ENCODE measurements around the gene LHX2. TPM values are rescaled to one million over a fixed set of nuclear protein-coding genes. Genes with fewer than 3 reads are reported as not detected.

LHX2 gene
- total RNA-seq, 1 experiment from 2014 or later, result not detected

DNA sequence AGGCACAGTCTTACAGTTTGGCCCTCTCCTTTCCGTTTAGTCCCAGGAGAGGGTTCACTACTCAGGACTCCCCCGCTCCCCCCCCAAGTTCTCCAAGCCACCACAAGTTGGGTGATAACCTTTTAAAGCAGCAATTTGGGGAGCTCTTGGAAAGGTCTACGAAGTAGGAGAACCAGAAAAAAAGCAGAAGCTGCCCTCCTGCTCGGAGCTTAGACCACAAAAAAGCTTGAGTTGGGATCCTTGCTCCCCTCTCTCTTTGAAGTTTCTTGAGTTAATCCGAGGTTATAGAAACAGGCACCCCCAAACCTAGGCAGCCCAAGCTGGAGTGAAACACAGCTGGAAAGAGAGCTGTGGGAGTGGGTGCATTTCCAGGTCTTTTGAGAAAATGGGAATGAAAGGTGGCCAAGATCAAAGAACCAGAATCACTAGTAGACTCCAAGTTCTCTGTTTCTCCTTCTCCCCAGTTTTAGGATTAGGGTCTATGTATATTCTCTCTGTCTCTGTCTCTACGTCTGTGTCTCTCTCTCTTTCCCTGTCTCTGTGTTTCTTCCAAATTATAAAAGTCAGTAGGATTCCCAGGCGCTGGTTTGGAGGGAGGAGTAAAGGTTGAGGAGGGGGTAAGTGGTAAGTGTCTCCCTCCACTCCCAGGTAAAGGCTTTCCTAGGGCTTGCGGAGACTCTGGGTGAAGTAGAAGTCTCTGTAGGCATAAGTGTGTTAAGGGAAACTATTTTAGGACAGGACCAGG, 2.8 kb downstream of the LHX2 start:
- TF ChIP-seq, protein P1, sequence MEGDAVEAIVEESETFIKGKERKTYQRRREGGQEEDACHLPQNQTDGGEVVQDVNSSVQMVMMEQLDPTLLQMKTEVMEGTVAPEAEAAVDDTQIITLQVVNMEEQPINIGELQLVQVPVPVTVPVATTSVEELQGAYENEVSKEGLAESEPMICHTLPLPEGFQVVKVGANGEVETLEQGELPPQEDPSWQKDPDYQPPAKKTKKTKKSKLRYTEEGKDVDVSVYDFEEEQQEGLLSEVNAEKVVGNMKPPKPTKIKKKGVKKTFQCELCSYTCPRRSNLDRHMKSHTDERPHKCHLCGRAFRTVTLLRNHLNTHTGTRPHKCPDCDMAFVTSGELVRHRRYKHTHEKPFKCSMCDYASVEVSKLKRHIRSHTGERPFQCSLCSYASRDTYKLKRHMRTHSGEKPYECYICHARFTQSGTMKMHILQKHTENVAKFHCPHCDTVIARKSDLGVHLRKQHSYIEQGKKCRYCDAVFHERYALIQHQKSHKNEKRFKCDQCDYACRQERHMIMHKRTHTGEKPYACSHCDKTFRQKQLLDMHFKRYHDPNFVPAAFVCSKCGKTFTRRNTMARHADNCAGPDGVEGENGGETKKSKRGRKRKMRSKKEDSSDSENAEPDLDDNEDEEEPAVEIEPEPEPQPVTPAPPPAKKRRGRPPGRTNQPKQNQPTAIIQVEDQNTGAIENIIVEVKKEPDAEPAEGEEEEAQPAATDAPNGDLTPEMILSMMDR (IDR thresholded peaks at IDR 0.05; ENCODE audit: unreplicated experiment), result no peak
- Mint-ChIP-seq H3K4me1 (ENCODE audit: low read depth, unreplicated experiment) (peaks cover 21% of the 10 kb centered on the region), H3K9me3 (ENCODE audit: low read depth, unreplicated experiment) (no peaks in the 10 kb centered on the region), H3K36me3 (ENCODE audit: insufficient read depth, unreplicated experiment) (no peaks in the 10 kb centered on the region), H3K27me3 (ENCODE audit: unreplicated experiment) (peaks cover 82% of the 10 kb centered on the region), H3K4me3 (ENCODE audit: low read depth, unreplicated experiment) (no peak overlapping the region), H3K27ac (ENCODE audit: unreplicated experiment) (no peak overlapping the region)
- DNase-seq, result no peak
- CTCF ChIA-PET, result no interaction called here
- intact Hi-C loops (cut with micrococcal nuclease; ENCODE audit: unreplicated experiment), result no loop called here
- no TSS peak for BruUV-seq (replicated peaks)

DNA sequence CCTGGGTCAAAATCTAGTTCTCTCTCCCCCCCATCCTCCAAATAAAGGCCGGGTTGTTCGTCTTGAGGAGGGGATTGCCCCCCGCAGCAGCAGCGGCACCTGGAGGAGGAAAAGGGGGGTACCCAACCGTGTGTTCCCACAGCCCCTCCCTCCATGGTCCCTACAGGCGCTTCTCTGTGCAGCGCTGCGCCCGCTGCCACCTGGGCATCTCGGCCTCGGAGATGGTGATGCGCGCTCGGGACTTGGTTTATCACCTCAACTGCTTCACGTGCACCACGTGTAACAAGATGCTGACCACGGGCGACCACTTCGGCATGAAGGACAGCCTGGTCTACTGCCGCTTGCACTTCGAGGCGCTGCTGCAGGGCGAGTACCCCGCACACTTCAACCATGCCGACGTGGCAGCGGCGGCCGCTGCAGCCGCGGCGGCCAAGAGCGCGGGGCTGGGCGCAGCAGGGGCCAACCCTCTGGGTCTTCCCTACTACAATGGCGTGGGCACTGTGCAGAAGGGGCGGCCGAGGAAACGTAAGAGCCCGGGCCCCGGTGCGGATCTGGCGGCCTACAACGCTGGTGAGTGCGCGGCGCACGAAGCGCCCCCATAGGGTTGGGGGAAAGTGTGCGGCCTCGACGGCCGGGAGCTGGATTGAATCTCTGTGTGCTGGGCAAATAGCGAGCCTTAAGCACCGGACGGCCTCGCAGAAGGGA, 3.5 kb downstream of the LHX2 start:
- CTCF ChIA-PET, result no interaction called here
- H3K27me3 Mint-ChIP-seq (ENCODE audit: unreplicated experiment), result peaks cover 82% of the 10 kb centered on the region
- no peak overlapping the region for H3K4me3 Mint-ChIP-seq (ENCODE audit: low read depth, unreplicated experiment)
- H3K4me1 Mint-ChIP-seq (ENCODE audit: low read depth, unreplicated experiment), result peaks cover 21% of the 10 kb centered on the region
- BruUV-seq (replicated peaks), result no TSS peak
- TF ChIP-seq, protein P1 (IDR thresholded peaks at IDR 0.05; ENCODE audit: unreplicated experiment), result no peak
- H3K36me3 Mint-ChIP-seq (ENCODE audit: insufficient read depth, unreplicated experiment), result no peaks in the 10 kb centered on the region
- no peaks in the 10 kb centered on the region for H3K9me3 Mint-ChIP-seq (ENCODE audit: low read depth, unreplicated experiment)
- intact Hi-C loops (cut with micrococcal nuclease; ENCODE audit: unreplicated experiment), result no loop called here
- DNase-seq, result no peak
- no peak overlapping the region for H3K27ac Mint-ChIP-seq (ENCODE audit: unreplicated experiment)

DNA sequence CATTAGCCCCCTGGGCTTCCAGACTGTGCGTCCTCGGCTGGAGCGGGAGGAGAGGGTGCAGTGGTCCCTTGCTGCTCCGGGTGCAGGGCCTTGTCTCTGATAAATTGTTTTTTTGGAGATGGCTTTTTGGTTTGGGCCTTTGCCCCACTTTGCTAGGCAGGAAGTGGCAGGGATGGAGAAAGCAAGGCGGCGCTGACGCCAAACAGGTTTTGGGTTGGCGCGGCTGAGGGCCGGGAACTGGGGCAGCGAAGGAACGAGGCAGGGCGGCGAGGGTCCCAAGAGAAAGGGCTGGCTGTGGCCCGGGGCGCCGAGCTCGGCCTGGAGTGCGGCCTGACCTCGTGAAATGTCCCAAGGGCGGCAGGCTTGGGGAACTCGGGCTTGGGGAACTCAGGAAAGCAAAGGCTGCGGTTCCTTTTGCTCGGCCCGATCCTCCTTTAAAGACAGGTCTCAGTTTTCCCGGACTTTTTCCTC, 4.1 kb downstream of the LHX2 start:
- DNase-seq, result no peak
- TF ChIP-seq, protein P1 (IDR thresholded peaks at IDR 0.05; ENCODE audit: unreplicated experiment), result no peak
- H3K9me3 Mint-ChIP-seq (ENCODE audit: low read depth, unreplicated experiment), result no peaks in the 10 kb centered on the region
- no peak overlapping the region for H3K27ac Mint-ChIP-seq (ENCODE audit: unreplicated experiment)
- BruUV-seq (replicated peaks), result no TSS peak
- CTCF ChIA-PET, result no interaction called here
- intact Hi-C loops (cut with micrococcal nuclease; ENCODE audit: unreplicated experiment), result no loop called here
- peaks cover 82% of the 10 kb centered on the region for H3K27me3 Mint-ChIP-seq (ENCODE audit: unreplicated experiment)
- H3K4me1 Mint-ChIP-seq (ENCODE audit: low read depth, unreplicated experiment), result peaks cover 21% of the 10 kb centered on the region
- no peaks in the 10 kb centered on the region for H3K36me3 Mint-ChIP-seq (ENCODE audit: insufficient read depth, unreplicated experiment)
- no peak overlapping the region for H3K4me3 Mint-ChIP-seq (ENCODE audit: low read depth, unreplicated experiment)

DNA sequence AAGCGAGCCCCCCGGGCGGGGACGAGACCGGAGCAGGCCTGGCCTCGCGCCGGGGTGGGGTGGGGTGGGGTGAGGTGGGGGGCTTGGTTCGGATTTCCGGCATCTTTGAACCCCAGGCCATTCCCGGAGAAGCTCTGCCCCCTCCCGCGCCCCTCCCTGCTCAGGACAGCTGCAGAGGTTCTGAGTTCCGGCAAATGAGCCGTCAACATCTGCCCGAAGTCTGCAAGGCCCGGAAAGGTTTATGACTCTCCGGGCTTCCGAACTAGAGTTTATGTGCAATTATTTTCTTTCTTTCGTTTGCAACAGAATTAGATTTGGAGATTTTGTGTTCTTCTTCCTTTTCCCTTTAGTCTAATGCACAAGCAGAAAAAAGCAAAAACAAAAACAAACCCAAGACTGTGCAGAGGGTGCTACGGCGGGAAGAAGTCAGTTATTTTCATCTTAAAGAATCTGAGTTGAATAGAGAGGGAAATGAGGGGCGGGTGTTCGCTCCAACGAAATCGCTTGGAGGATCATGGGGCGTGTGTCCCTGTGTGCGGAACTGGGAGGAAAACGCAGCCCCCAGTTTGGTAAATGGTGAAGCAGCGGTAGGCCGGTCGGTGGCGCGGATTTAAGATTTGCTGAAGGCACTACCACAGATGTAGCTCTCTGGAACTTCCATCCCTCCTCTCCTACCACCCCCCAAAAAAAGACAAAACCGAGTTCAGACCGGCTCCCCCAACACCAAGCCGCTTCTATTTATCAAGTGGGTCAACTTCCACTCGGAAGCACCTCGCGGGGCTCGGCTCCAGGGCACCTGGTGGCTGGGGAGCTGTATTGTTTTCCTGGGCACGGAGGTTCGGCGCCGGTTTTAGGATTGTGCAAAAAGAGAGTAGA, 4.8 kb downstream of the LHX2 start:
- Mint-ChIP-seq H3K4me3 (ENCODE audit: low read depth, unreplicated experiment) (peak overlapping the region; percentile 8), H3K27ac (ENCODE audit: unreplicated experiment) (no peak overlapping the region), H3K27me3 (ENCODE audit: unreplicated experiment) (peaks cover 85% of the 10 kb centered on the region), H3K4me1 (ENCODE audit: low read depth, unreplicated experiment) (peaks cover 21% of the 10 kb centered on the region), H3K9me3 (ENCODE audit: low read depth, unreplicated experiment) (no peaks in the 10 kb centered on the region), H3K36me3 (ENCODE audit: insufficient read depth, unreplicated experiment) (no peaks in the 10 kb centered on the region)
- no TSS peak for BruUV-seq (replicated peaks)
- CTCF ChIA-PET, result no interaction called here
- intact Hi-C loops (cut with micrococcal nuclease; ENCODE audit: unreplicated experiment), result no loop called here
- no peak for DNase-seq
- TF ChIP-seq, protein P1 (IDR thresholded peaks at IDR 0.05; ENCODE audit: unreplicated experiment), result no peak
